Ascending aorta (tissue), 2 donors: Measurements from ENCODE around the gene VSNL1. TPM values are rescaled to one million over a fixed set of nuclear protein-coding genes. Genes with fewer than 3 reads are reported as not detected.

Source experiments
- DNase-seq, 2 donors: peaks; one replicate each; pipeline ENCODE4 v3.0.0-alpha.2; 2019; ENCODE audit warnings: low spot score in 2 of 2
- H3K27ac ChIP-seq, 2 donors: fragments of 200-600 bp; sonication (generic); one replicate each; pipeline ENCODE4 v1.5.1; 2016 to 2017; ENCODE audit warnings: mild to moderate bottlenecking in 1 of 2
- H3K27me3 ChIP-seq: fragments of 200-600 bp; sonication (generic); one replicate; pipeline ENCODE4 v1.5.1; 2017
- H3K36me3 ChIP-seq, 2 donors: fragments of 200-600 bp; sonication (generic); one replicate each; pipeline ENCODE4 v1.5.1; 2016
- H3K4me1 ChIP-seq, 2 donors: fragments of 200-600 bp; sonication (generic); one replicate each; pipeline ENCODE4 v1.5.1; 2016 to 2017; ENCODE audit warnings: mild to moderate bottlenecking in 1 of 2
- H3K4me3 ChIP-seq, 2 donors: fragments of 200-600 bp; sonication (generic); one replicate each; pipeline ENCODE4 v1.5.1; 2016 to 2017; ENCODE audit warnings: mild to moderate bottlenecking in 1 of 2
- H3K9me3 ChIP-seq, 2 donors: fragments of 200-600 bp; sonication (generic); one replicate each; pipeline ENCODE4 v1.5.1; 2016
- CTCF ChIP-seq, 3 experiments: fragments of 200-600 bp in 2 of 3; fragments of 450-650 bp in 1 of 3; sonication (generic) in 2 of 3; IDR thresholded peaks; one replicate each; pipeline ENCODE4 v1.5.1; 2016 to 2019; ENCODE audit warnings: antibody characterized with exemption in 3 of 3, mild to moderate bottlenecking in 1 of 3, moderate library complexity in 1 of 3
- intact Hi-C: fragments of 100-400 bp; cut with DNase I; formaldehyde crosslinking; loops from one replicate; pipeline ENCODE4 v1.15.1; 2023
- total RNA-seq: library from RNA; depleted of rRNA; stranded (reverse); fragments of >200 nt; gene quantifications from one replicate; pipeline ENCODE4 v1.1.0, GENCODE V29; 2016

VSNL1 gene
- total RNA-seq, 1 donor from 2014 or later, result not detected

- Histone ChIP-seq H3K9me3 (no peaks in the 10 kb centered on the region), H3K4me1 (no peaks in the 10 kb centered on the region), H3K27ac (no peak overlapping the region), H3K36me3 (no peaks in the 10 kb centered on the region), H3K4me3 (no peak overlapping the region), H3K27me3 (no peaks in the 10 kb centered on the region)
- no peak for DNase-seq
- intact Hi-C loops, result no loop called here
- TF ChIP-seq CTCF (IDR thresholded peaks at IDR 0.05), result no peak
Observed at GRCh38 chr2:17571681-17572080, 31.2 kb downstream of the VSNL1 start.

GRCh38 chr2:17573085-17573803, 32.7 kb downstream of the VSNL1 start:
- no peak for TF ChIP-seq CTCF (IDR thresholded peaks at IDR 0.05)
- Histone ChIP-seq H3K27me3 (no peaks in the 10 kb centered on the region), H3K27ac (no peak overlapping the region), H3K36me3 (no peaks in the 10 kb centered on the region), H3K9me3 (no peaks in the 10 kb centered on the region), H3K4me1 (no peaks in the 10 kb centered on the region), H3K4me3 (no peak overlapping the region)
- intact Hi-C loops, result no loop called here
- no peak for DNase-seq

DNA sequence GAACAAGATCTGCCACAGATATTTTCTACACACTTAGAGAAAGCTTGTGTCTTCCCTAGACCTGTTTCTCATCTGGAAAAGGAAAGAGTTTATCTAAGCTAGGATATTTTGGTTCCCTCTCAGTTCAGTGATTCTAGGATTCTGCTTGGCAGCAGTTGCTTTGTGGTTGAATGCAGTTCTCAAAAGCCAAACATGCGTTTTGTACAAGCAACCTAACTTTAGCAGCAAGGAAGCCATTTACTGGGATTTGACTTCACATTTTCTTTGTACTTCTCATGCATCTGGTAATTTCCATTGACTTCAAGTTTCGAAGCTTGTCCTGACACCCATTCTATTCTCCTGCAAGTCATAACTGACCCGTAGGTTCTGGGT, 33.3 kb downstream of the VSNL1 start:
- no peaks in the 10 kb centered on the region for H3K27me3 ChIP-seq
- no peak overlapping the region for H3K4me3 ChIP-seq
- no peaks in the 10 kb centered on the region for H3K4me1 ChIP-seq
- H3K36me3 ChIP-seq, result no peaks in the 10 kb centered on the region
- H3K9me3 ChIP-seq, result no peaks in the 10 kb centered on the region
- intact Hi-C loops, result no loop called here
- H3K27ac ChIP-seq, result no peak overlapping the region
- no peak for DNase-seq
- no peak for TF ChIP-seq CTCF (IDR thresholded peaks at IDR 0.05)

- Histone ChIP-seq H3K27me3 (no peaks in the 10 kb centered on the region), H3K9me3 (no peaks in the 10 kb centered on the region), H3K4me1 (no peaks in the 10 kb centered on the region), H3K36me3 (no peaks in the 10 kb centered on the region), H3K27ac (no peak overlapping the region), H3K4me3 (no peak overlapping the region)
- TF ChIP-seq CTCF (IDR thresholded peaks at IDR 0.05), result no peak
- DNase-seq, result no peak
- intact Hi-C loops, result no loop called here
Observed at GRCh38 chr2:17574406-17575073, 34.0 kb downstream of the VSNL1 start.

DNA sequence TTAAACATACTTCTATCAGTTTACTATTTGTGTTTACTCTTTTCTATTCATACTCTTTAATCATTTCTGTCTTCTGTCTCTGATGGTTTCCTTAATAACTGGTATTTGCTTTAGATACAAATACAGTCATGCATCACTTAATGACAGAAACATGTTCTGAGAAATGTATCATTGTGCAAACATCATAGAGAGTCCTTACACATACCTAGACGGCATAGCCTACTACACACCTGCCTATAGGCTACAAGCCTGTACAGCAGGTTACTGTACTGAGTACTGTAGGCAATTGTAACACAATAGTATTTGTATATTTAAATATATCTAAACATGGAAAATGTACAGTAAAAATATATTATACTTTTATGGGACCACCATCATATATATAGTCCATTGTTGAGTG, 36.3 kb downstream of the VSNL1 start:
- intact Hi-C loops, result no loop called here
- no peak for TF ChIP-seq CTCF (IDR thresholded peaks at IDR 0.05)
- no peak for DNase-seq

More for the DNA sequence above, 36.3 kb downstream of the VSNL1 start:
- Histone ChIP-seq H3K4me3 (no peak overlapping the region), H3K27ac (no peak overlapping the region), H3K36me3 (no peaks in the 10 kb centered on the region), H3K9me3 (no peaks in the 10 kb centered on the region), H3K27me3 (no peaks in the 10 kb centered on the region), H3K4me1 (no peaks in the 10 kb centered on the region)
